ENCODE data around the gene UBL5.

DNA sequence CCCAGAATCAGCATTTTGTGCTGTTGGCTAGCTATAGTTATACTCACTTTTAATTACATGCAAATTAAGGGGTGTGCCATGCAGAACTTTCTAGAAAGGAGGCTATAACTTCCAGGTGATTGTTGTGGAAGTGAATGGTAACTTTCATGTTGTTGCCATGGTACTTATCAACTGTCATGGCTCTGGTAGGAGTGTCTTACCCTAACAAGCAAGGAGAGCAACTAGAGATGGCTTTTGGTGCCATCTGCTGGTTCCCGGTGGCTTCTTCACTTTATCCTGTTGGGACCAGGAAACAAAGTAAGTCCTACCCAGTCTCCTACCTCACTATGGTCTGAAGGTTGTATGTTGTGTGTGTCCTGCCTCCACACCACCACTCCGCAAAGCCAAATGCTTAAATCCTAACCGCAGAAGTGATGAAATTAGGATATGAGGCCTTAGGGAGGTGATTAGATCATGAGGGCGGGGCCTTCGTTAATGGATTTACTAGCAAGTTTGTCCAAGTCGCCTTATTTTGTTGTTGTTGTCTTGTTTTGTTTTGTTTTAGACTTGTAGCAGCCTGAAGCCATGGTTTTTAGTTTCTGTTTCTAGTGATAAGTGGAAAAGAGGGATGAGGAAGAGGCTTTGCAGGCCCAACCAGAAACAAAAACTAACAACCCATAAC lies 31.5 kb upstream of the UBL5 start:
- TF ChIP-seq, protein P1, sequence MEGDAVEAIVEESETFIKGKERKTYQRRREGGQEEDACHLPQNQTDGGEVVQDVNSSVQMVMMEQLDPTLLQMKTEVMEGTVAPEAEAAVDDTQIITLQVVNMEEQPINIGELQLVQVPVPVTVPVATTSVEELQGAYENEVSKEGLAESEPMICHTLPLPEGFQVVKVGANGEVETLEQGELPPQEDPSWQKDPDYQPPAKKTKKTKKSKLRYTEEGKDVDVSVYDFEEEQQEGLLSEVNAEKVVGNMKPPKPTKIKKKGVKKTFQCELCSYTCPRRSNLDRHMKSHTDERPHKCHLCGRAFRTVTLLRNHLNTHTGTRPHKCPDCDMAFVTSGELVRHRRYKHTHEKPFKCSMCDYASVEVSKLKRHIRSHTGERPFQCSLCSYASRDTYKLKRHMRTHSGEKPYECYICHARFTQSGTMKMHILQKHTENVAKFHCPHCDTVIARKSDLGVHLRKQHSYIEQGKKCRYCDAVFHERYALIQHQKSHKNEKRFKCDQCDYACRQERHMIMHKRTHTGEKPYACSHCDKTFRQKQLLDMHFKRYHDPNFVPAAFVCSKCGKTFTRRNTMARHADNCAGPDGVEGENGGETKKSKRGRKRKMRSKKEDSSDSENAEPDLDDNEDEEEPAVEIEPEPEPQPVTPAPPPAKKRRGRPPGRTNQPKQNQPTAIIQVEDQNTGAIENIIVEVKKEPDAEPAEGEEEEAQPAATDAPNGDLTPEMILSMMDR (IDR thresholded peaks at IDR 0.05; ENCODE audit: insufficient read depth, low read depth, low read length), result peak; percentile 84
- TF ChIP-seq EZH2 (IDR thresholded peaks at IDR 0.05; ENCODE audit: insufficient read depth, low read length), result no peak

All from astrocyte (in vitro differentiated cells and primary cell).